ENCODE measurements around the gene PI4KB.
A peak's percentile ranks its signal among the peaks of the same experiment; 100 is the strongest.

Gene PI4KB

DNA sequence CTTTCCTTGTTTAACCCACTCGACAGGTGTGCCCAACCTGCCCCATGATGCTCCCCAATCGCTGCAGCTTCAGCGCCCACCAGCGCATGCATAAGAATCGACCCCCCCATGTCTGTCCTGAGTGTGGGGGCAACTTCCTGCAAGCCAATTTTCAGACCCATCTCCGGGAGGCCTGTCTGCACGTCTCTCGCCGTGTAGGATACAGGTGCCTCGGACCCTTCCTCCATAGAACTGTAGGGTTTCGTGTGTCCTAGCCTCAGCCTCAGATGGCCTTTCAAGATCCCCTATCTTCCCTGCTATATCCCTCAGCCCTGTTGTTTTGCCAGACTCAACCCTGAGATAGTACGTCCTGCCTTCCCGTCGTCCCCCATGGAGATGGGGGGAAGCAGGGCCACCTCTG is 38.7 kb downstream of the PI4KB start:
- no peak overlapping the region for H3K4me3 ChIP-seq (ENCODE audit: low read depth, low read length)
- TF ChIP-seq, protein P1, sequence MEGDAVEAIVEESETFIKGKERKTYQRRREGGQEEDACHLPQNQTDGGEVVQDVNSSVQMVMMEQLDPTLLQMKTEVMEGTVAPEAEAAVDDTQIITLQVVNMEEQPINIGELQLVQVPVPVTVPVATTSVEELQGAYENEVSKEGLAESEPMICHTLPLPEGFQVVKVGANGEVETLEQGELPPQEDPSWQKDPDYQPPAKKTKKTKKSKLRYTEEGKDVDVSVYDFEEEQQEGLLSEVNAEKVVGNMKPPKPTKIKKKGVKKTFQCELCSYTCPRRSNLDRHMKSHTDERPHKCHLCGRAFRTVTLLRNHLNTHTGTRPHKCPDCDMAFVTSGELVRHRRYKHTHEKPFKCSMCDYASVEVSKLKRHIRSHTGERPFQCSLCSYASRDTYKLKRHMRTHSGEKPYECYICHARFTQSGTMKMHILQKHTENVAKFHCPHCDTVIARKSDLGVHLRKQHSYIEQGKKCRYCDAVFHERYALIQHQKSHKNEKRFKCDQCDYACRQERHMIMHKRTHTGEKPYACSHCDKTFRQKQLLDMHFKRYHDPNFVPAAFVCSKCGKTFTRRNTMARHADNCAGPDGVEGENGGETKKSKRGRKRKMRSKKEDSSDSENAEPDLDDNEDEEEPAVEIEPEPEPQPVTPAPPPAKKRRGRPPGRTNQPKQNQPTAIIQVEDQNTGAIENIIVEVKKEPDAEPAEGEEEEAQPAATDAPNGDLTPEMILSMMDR (IDR thresholded peaks at IDR 0.05; ENCODE audit: low read depth, low read length) = no peak

DNA sequence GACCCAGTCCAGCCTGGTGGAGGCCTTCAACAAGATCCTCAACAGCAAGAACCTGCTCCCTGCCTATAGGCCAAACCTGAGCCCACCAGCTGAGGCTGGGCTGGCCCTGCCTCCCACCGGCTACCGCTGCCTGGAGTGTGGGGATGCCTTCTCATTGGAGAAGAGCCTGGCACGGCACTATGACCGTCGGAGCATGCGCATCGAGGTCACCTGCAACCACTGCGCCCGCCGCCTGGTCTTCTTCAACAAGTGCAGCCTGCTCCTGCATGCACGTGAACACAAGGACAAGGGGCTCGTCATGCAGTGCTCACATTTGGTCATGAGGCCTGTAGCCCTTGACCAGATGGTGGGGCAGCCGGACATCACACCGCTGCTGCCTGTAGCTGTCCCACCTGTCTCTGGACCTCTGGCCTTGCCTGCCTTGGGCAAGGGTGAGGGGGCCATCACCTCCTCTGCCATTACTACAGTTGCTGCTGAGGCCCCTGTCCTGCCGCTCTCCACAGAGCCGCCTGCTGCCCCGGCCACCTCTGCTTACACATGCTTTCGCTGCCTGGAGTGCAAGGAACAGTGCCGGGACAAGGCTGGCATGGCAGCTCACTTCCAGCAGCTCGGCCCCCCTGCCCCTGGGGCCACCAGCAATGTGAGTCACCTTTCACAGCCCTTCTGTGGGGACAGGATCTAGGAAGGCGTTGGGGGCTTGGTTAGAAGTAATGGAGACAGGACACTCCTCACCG is 39.3 kb downstream of the PI4KB start:
- TF ChIP-seq, protein P1 (IDR thresholded peaks at IDR 0.05; ENCODE audit: low read depth, low read length) = no peak

DNA sequence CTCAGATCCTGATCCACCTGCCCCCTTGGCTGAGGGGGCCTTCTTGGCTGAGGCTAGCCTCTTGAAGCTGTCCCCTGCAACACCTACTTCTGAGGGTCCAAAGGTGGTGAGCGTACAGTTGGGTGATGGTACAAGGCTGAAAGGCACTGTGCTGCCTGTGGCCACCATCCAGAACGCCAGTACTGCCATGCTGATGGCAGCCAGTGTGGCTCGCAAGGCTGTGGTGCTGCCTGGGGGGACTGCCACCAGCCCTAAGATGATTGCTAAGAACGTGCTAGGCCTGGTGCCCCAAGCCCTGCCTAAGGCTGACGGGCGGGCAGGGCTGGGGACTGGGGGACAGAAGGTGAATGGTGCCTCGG is 39.9 kb downstream of the PI4KB start:
- no peak overlapping the region for H3K4me3 ChIP-seq (ENCODE audit: low read depth, low read length)
- TF ChIP-seq, protein P1 (IDR thresholded peaks at IDR 0.05; ENCODE audit: low read depth, low read length) = no peak

More for the DNA sequence above, 39.3 kb downstream of the PI4KB start:
- H3K4me3 ChIP-seq (ENCODE audit: low read depth, low read length) = no peak overlapping the region

DNA sequence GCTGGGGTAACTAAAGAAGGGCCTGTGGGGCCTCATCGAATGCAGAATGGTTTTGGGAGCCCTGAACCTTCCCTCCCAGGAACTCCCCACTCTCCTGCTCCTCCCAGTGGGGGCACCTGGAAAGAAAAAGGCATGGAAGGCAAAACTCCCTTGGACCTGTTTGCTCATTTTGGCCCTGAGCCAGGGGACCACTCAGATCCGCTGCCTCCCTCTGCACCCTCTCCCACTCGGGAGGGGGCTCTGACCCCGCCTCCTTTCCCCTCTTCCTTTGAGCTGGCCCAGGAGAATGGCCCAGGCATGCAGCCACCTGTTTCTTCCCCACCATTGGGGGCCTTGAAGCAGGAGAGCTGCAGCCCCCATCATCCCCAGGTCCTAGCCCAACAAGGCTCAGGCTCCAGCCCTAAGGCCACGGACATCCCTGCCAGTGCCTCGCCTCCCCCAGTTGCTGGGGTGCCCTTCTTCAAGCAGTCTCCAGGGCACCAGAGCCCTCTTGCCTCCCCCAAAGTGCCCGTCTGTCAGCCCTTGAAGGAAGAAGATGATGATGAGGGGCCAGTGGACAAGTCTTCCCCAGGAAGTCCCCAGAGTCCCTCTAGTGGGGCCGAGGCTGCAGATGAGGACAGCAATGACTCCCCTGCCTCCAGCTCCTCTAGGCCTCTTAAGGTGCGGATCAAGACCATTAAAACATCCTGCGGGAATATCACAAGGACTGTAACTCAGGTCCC is 40.4 kb downstream of the PI4KB start:
- no peak overlapping the region for H3K4me3 ChIP-seq (ENCODE audit: low read depth, low read length)
- TF ChIP-seq, protein P1 (IDR thresholded peaks at IDR 0.05; ENCODE audit: low read depth, low read length) = no peak

DNA sequence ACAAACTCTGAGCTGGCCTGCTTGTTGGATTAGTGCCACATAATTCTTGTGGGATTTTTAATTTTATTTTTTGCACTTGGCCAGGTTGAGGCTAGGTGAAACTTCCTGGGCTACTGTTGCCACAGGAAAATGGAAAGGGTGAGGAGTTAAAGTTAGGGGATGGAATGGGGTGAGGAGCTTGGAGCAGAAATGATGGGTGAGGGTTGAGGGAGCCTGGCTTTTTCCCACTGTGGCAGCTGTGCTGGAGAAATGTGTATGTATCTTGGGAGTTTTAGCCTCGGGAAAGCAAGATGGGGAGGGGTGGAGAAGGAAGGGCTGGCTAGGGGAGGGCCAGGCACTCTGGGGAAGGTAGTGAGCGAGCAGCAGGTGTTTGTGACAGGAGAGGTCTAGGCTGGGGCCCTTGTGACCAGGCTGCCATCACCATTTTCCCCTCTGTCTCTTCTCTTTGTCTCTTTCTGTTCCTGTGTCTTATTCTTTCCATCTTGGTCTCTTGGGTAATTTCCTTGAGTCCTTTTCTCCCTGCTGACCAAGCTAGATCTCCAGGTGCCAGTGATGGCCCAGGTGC is 43.1 kb downstream of the PI4KB start:
- TF ChIP-seq, protein P1 (IDR thresholded peaks at IDR 0.05; ENCODE audit: low read depth, low read length) = no peak
- H3K4me3 ChIP-seq (ENCODE audit: low read depth, low read length) = peak overlapping the region; percentile 73

DNA sequence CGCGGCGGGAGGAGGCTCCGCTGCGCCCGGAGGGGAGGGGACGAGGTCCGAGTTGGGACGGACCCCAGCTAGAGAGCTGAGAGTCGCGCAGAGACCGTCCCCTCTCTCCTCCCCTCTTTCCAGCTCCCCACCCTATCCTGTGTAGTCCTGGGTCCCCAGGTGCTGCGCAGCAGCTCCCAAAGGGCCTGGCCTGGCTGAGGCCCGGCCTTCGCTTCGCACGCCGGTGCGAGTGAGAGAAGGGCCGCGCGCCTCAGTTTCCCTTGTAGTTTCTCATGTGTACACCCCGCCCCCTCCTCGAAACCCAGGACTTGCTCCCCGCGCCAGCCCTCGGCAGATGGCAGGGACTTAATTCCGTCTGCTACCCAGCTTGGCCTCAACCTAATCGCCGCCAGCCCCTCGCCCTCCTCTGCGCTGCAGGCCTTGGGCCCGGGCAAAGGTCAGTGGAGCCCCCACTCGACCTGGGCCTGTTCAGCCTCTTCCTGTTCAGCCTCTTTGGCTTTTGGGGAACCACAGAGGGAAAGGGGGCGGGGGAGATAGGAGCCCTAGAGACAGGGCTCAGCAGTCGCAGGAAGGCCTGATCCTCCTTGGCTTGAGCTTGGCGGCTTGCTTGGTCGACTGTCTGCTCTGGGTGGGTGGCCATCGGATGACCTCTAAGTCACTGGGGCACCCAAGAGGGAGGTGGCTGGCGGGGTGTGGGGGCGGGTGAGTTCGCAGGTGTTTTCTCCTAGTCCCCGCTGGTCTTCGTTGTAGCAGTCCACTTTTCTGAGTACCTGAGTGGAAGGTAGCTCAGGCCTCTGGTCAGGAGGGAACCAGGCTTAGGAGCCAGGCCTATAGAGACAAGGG is 44.1 kb downstream of the PI4KB start:
- TF ChIP-seq, protein P1 (IDR thresholded peaks at IDR 0.05; ENCODE audit: low read depth, low read length) = no peak
- peak overlapping the region; percentile 73 for H3K4me3 ChIP-seq (ENCODE audit: low read depth, low read length)
